Anterior cingulate cortex (tissue), 58 donors: Measurements from ENCODE around the gene RPS15.

Experiments
- DNase-seq, 58 donors: peaks; one replicate each; lab custom pipeline; 2025; lab: John Stamatoyannopoulos, UW

Gene RPS15

DNA sequence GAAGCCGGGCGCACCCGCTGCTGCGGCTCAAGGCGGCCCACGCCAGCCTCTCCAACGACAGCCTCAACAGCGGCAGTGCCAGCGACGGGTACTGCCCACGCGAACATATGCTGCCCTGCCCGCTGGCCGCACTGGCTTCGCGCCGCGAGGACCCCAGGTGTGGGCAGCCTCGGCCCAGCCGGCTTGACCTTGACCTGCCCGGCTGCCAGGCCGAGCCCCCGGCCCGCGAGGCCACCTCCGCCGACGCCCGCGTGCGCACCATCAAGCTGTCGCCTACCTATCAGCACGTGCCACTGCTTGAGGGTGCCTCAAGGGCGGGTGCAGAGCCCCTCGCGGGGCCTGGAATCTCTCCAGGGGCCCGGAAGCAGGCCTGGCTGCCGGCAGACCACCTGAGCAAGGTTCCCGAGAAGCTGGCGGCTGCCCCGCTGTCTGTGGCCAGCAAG lies 27.8 kb downstream of the RPS15 start:
- no peak for DNase-seq

DNA sequence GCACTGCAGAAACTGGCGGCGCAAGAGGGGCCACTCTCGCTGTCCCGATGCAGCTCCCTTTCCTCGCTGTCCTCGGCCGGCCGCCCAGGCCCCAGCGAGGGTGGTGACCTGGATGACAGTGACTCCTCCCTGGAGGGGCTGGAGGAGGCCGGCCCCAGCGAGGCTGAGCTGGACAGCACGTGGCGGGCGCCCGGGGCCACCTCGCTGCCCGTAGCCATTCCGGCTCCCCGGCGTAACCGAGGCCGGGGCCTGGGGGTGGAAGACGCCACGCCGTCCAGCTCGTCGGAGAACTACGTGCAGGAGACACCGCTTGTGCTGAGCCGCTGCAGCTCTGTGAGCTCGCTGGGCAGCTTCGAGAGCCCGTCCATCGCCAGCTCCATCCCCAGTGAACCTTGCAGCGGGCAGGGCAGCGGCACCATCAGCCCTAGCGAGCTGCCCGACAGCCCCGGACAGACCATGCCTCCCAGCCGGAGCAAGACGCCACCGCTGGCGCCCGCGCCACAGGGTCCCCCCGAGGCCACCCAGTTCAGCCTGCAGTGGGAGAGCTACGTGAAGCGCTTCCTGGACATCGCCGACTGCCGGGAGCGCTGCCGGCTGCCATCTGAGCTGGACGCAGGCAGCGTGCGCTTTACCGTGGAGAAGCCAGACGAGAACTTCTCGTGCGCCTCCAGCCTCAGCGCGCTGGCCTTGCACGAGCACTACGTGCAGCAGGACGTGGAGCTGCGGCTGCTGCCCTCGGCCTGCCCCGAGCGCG lies 28.4 kb downstream of the RPS15 start:
- DNase-seq = no peak

DNA sequence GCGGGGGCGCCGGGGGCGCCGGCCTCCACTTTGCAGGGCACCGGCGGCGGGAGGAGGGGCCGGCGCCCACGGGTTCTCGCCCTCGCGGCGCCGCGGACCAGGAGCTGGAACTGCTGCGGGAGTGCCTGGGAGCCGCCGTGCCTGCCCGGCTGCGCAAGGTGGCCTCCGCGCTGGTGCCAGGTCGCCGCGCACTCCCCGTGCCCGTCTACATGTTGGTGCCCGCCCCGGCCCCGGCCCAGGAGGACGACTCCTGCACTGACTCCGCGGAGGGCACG lies 29.0 kb downstream of the RPS15 start:
- DNase-seq = no peak

DNA sequence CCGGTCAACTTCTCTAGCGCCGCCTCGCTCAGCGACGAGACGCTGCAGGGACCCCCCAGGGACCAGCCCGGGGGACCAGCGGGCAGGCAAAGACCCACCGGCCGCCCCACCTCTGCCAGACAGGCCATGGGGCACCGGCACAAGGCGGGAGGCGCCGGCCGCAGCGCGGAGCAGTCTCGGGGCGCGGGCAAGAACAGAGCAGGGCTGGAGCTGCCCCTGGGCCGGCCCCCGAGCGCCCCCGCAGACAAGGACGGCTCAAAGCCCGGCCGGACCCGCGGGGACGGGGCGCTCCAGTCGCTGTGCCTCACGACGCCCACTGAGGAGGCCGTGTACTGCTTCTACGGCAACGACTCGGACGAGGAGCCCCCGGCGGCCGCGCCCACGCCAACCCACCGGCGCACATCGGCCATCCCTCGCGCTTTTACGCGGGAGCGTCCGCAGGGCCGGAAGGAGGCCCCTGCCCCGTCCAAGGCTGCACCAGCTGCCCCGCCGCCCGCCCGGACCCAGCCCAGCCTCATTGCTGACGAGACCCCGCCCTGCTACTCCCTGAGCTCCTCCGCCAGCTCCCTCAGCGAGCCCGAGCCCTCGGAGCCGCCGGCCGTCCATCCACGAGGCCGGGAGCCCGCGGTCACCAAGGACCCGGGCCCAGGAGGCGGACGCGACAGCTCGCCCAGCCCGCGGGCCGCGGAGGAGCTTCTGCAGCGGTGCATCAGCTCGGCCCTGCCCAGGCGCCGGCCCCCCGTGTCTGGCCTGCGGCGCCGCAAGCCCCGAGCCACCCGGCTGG lies 29.5 kb downstream of the RPS15 start:
- DNase-seq = no peak

DNA sequence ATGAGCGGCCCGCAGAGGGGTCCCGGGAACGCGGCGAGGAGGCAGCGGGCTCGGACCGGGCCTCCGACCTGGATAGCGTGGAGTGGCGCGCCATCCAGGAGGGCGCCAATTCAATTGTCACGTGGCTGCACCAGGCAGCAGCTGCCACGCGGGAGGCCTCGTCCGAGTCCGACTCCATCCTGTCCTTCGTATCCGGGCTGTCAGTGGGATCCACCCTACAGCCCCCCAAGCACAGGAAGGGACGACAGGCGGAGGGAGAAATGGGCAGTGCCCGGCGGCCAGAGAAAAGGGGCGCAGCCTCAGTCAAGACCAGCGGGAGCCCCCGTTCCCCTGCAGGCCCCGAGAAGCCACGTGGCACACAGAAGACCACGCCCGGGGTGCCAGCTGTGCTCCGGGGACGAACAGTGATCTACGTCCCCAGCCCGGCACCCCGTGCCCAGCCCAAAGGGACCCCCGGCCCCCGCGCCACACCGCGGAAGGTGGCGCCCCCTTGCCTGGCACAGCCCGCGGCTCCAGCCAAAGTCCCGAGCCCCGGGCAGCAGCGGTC lies 30.2 kb downstream of the RPS15 start:
- DNase-seq = no peak

DNA sequence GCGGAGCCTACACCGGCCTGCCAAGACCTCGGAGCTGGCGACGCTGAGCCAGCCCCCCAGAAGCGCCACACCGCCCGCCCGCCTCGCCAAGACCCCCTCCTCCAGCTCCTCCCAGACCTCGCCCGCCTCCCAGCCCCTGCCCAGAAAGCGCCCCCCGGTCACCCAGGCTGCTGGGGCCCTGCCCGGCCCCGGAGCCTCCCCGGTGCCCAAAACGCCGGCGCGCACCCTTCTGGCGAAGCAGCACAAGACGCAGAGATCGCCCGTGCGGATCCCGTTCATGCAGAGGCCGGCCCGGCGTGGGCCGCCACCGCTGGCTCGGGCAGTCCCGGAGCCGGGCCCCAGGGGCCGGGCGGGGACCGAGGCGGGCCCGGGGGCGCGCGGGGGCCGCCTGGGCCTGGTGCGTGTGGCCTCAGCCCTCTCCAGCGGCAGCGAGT lies 30.6 kb downstream of the RPS15 start:
- DNase-seq = no peak

DNA sequence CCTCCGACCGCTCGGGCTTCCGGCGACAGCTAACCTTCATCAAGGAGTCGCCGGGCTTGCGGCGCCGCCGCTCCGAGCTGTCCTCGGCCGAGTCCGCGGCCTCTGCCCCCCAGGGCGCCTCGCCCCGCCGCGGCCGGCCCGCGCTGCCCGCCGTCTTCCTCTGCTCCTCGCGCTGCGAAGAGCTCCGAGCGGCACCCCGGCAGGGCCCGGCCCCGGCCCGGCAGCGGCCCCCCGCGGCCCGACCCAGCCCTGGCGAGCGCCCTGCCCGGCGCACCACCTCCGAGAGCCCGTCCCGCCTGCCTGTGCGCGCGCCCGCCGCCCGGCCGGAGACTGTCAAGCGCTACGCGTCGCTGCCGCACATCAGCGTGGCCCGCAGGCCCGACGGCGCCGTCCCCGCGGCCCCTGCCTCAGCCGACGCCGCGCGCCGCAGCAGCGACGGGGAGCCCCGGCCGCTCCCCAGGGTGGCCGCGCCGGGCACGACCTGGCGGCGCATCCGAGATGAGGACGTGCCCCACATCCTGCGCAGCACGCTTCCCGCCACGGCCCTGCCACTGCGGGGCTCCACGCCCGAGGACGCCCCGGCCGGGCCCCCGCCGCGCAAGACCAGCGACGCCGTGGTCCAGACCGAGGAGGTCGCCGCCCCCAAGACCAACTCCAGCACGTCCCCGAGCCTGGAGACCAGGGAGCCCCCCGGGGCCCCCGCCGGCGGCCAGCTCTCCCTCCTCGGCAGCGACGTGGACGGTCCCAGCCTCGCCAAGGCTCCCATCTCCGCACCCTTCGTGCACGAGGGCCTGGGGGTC lies 31.3 kb downstream of the RPS15 start:
- DNase-seq = no peak

DNA sequence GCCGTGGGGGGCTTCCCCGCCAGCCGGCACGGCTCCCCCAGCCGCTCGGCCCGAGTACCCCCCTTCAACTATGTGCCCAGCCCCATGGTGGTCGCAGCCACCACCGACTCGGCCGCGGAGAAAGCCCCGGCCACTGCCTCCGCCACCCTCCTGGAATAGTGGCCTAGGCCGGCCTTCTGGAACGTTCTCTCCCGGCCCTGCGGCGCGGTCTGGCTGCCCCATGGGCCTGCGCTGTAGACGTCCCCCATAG lies 31.8 kb downstream of the RPS15 start:
- DNase-seq = no peak

DNA sequence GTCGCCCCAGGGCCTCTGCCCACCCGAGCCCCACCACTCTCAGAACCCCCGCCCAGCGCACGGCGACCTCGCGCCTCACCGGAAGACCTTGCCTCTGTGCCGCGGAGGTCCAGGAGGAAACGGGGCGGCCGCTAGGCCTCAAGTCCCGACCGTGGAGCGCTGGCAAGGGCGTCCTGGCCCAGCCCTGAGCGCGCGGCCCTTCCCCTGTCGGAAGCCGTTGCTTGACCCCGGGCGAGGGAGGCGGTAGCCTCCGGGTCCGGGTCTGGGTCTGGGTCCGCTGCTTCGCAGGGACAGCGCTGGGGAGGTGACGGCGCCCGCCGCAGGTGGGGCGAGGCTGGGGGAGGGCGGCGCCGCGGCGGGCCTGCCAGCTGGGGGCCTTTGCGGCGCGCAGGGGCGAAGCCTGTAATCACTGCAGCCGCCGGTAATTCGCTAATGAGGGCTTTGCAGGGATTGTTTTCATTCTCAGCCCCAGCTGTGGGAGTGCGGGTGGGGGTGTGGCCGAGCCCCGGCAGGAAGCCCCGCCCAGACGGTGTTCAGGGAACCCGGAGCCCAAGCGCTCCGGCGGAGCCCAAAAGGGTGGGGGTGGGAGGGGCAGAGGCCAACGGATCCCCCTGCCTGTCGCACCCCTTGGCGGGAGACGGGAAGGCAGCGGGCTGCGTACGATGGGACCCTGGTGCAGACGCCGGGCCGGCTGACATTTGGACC lies 32.3 kb downstream of the RPS15 start:
- DNase-seq = peak in 19 of 58 donors; percentile 10 to 57 (median 31)

DNA sequence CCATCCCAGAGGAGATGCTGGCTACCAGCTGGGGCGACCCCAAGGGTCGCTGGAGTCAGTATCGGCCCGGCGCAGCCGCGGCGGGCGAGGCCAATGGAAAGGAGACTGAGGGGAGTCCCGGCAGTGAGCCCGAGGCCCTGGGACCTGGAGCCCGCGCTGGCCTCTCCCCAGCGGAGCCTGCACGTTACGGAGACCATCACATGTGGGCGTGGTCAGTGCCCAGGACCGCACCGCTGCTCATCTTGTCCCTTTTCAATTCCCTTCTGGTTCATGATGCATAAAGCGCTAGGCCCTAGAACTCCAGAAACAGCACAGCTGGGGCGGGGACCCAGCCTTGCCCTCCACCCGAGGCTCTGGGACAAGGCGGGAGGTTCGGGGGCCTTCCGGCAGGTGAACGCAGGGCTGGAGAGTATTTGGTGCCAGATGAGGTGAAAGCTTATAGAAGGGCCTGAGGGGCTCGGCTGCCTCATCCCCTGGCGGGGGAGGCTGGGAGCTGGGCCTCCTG lies 32.9 kb downstream of the RPS15 start:
- peak in 5 of 58 donors; percentile 27 to 58 (median 52) for DNase-seq

DNA sequence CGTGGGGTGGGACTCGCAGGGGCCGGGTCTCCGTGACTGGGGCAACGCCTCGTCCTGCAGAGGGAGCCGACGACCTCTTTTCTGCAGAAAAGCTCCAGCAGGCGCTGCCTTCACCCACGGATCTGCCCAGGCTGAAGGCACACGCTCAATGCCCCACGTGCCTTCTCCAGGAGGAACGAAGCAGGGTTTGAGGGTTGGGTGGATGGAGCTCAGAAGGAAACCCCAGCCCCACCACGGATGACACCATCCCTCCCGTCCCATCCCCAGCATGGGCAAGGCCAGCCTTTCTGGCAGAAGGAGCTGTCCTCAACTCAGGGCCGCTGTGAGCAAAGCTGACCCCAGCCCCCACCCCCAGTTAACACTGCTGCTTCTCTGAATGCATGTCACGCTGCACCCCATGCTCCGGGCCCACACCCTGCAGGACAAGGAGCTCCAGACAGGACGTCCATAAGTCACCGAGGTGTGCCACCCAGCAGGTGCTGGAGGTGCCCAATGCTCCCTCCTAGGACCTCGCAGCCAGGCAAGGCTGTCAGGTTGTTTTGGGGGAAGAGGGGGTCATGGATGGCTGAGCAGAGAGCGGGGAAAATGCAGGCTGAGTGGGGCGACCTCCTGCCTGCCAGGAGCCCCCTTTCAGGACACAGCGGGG lies 33.4 kb downstream of the RPS15 start:
- peak in 35 of 58 donors; percentile 13 to 79 (median 51) for DNase-seq

DNA sequence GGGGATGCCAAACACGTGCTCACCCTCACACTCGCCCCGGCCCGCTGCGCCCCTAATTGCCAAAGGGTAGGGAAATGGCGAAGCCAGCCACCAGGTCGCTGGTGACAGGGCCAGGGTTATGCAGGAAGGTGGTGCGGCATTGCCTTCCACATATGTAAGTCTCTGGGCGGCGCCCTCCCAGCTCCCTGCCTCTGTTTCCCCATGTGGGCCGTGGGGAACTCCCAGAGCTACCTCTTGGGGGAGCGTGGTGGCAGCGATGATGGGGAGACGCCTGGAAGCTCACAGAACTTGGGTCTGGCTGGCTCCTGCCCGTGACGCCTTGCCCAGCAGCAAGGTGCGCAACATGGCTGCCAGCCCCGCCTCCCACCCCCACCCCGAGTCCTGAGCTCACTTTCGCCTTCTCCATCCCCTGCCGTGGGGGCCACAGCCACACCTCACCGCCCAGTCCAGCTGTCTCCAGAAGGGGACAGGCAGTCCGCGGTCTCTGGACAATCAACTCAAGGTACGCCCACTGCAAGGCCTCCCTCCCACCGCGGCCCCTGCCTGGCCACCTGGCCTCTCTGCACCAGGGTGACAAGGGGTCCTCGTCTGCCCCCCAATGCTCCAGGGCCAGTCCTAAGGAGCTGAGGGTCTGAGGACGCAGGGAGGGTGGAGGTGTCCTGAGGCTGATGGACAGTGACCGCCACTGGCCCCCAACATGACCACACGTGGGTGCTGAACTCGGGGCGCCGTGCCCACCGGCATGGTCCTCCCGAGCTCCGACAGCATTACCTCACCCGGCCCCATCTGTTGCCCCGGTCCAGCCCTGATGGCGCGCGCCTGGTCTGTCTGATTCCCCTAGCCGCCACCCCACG lies 34.3 kb downstream of the RPS15 start:
- DNase-seq = peak in 21 of 58 donors; percentile 20 to 70 (median 47)

DNA sequence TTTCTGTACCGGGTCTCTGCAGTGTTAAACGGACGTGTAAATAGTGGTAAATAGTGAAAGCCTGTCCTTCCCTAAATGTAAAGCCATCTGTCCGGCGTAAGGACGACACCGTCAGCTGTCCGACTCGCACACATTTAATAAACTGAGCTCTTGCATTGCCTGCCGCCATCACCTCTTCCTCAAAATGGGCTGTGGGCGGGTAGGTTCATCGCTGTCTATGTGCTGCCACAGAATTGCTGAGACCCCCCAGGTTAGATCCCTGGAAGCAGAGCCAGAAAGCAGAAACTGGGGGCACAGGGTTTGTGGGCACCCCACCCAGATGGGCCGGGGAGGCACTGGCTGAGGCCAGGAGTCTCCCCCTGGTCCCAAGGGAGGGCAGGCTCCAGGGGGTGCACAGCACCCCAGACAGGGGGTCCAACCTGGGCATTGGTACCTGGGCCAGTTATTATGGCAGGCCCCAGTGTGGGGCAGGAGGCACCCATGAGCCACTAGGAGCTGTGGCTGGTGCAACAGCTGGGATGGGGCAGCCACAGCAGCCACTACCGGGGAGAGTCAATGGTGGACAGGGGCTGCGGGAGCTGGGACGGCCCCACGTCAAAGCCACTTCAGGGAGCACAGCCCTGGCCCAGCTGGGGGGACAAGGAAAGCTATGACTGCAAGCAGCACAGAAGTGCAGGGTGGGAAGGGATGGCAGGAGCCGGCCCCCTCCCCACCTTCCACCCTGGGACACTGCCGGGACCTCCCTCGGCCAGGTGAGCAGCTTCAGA lies 35.1 kb downstream of the RPS15 start:
- DNase-seq = peak in 9 of 58 donors; percentile 20 to 62 (median 48)

DNA sequence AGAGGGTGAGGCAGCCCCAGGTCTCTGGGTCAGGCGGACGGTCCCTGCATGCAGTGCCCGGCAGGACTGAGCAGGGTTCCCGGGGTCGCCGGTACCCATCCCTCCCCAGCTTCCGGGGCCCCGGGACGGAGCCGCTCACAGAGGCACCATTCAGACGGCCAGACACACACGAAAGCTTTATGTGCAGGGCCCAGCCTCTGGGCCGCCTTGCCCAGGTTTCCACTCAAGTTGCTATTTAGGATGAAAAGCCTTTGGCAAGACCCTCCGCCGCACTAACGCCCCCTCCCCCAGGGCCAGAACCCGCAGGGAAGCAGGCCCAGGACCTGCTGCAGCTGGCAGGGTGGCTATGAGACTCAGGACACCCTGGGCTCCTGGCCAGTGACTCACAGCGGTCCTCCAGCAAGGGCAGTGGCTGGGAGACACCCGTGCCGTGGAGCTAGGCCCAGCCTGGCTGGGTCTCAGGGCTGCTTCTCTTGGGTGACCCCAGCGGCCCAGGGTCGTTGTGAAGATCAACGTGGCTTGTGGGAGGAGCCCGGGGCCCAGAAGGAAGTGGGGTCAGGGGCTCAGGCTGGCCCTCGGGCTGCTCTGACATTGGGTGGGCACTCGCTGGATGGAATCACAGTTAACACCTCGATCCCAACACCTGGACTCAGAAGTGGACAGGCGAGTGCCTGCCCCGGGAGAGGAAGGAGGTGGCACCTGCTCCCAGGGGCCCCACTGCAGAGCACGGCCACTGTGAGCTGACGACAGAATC lies 36.0 kb downstream of the RPS15 start:
- peak in 53 of 58 donors; percentile 4 to 88 (median 62) for DNase-seq

DNA sequence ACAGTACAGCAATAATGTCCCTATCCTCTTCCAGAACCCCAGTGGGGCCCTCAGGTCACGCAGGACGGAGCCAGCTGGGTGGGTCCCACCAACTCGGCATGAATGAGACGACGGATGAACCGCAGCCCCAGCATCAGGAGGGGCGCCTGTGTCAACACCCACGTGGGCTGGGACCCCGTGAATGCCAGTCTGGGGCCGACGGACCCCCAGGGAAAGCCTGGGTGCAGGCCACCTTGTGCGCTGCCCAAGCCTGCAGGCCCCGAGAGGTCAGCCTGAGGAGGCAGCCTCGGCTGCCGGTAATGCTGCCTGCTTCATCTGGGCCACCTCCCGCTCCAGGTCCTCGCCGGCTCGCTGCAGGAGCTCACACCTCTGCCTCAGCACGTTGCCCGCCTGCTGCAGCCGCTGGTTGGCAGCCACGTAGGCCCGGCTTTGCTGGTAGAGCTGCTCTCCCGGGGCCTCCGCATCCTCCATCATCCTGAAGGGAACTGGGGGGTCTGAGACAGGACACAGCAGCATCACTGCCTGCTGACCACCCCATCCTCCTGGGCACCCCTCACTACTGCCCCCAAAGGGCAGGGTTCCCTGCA lies 36.7 kb downstream of the RPS15 start:
- DNase-seq = no peak

DNA sequence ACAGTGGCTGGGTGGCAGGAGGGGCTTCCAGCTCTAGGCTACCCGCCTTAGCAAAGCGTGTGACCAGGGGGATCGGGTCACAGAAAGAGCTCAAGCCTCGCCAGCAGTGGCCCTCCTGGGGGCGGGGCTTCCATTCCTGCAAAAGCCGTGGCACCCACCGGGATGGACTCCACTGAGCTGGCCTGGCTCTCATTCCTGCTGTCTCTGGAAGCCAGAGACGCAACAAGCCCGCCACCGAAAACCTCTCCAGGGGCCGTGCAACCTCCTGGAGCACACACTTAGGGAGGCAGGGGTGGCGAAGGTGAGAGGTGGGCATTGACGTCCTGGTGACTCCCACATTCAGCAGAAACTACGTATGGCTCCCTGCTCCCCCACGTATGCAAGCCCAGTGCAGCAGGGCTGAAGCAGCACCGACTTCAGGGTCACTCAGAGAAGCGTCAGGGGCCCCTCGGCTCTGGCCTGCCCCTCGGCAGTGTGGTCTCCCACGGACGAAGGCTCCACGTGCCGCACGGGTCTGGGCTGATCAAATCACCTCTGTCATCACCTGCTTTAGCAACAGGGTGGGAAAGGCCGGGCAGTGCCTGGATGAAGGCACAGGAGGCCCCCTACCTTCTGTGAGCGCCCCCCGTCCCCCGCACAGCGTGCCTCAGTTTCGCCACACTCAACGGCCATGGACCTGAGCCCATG lies 37.7 kb downstream of the RPS15 start:
- DNase-seq = no peak
